ENCODE measurements around the gene RAPGEF6.
A peak's percentile ranks its signal among the peaks of the same experiment; 100 is the strongest.

RAPGEF6 gene

GRCh38 chr5:131647048-131647769 is 12.2 kb upstream of the RAPGEF6 start:
- no peak for TF ChIP-seq PAX5 (IDR thresholded peaks at IDR 0.05; ENCODE audit: insufficient read depth, low read length, severe bottlenecking)
- peak; percentile 83 for TF ChIP-seq SPI1 (IDR thresholded peaks at IDR 0.05; ENCODE audit: low read depth, low read length)
- FAIRE-seq, result peak; percentile 82
- no peak for DNase-seq (ENCODE audit: insufficient read length, low spot score)

GRCh38 chr5:131644822-131645221 is 9.8 kb upstream of the RAPGEF6 start:
- DNase-seq (ENCODE audit: insufficient read length, low spot score) (no peak), FAIRE-seq (peak; percentile 31)
- TF ChIP-seq TAF1 (IDR thresholded peaks at IDR 0.05; ENCODE audit: low read depth, low read length) (no peak), PAX5 (IDR thresholded peaks at IDR 0.05; ENCODE audit: insufficient read depth, low read length, severe bottlenecking) (no peak), POLR2AphosphoS5 (IDR thresholded peaks at IDR 0.05; ENCODE audit: low read depth, low read length) (no peak), POLR2A (IDR thresholded peaks at IDR 0.05; ENCODE audit: low read depth, low read length) (no peak), POU2F2 (IDR thresholded peaks at IDR 0.05; ENCODE audit: low read depth, low read length) (no peak), SPI1 (IDR thresholded peaks at IDR 0.05; ENCODE audit: low read depth, low read length) (no peak)

GRCh38 chr5:131644370-131644769 is 9.3 kb upstream of the RAPGEF6 start:
- no peak for TF ChIP-seq TAF1 (IDR thresholded peaks at IDR 0.05; ENCODE audit: low read depth, low read length)
- no peak for TF ChIP-seq POLR2AphosphoS5 (IDR thresholded peaks at IDR 0.05; ENCODE audit: low read depth, low read length)
- TF ChIP-seq POU2F2 (IDR thresholded peaks at IDR 0.05; ENCODE audit: low read depth, low read length), result no peak
- FAIRE-seq, result no peak
- no peak for DNase-seq (ENCODE audit: insufficient read length, low spot score)

- FAIRE-seq, result peak; percentile 5
- DNase-seq (ENCODE audit: insufficient read length, low spot score), result no peak
- TF ChIP-seq PAX5 (IDR thresholded peaks at IDR 0.05; ENCODE audit: insufficient read depth, low read length, severe bottlenecking), result no peak
These were observed 6.5 kb upstream of the RAPGEF6 start for GRCh38 chr5:131641494-131641893.

GRCh38 chr5:131640043-131640856 is 5.2 kb upstream of the RAPGEF6 start:
- FAIRE-seq (no peak), DNase-seq (ENCODE audit: insufficient read length, low spot score) (no peak)
- no peak for TF ChIP-seq PAX5 (IDR thresholded peaks at IDR 0.05; ENCODE audit: insufficient read depth, low read length, severe bottlenecking)
- TF ChIP-seq SPI1 (IDR thresholded peaks at IDR 0.05; ENCODE audit: low read depth, low read length), result no peak
- TF ChIP-seq POLR2AphosphoS5 (IDR thresholded peaks at IDR 0.05; ENCODE audit: low read depth, low read length), result no peak
- no peak for TF ChIP-seq POU2F2 (IDR thresholded peaks at IDR 0.05; ENCODE audit: low read depth, low read length)
- no peak for TF ChIP-seq TAF1 (IDR thresholded peaks at IDR 0.05; ENCODE audit: low read depth, low read length)
- no peak for TF ChIP-seq POLR2A (IDR thresholded peaks at IDR 0.05; ENCODE audit: low read depth, low read length)

GRCh38 chr5:131639148-131639547 is 4.1 kb upstream of the RAPGEF6 start:
- TF ChIP-seq TAF1 (IDR thresholded peaks at IDR 0.05; ENCODE audit: low read depth, low read length) (no peak), SPI1 (IDR thresholded peaks at IDR 0.05; ENCODE audit: low read depth, low read length) (peak; percentile 88)
- FAIRE-seq (no peak), DNase-seq (ENCODE audit: insufficient read length, low spot score) (no peak)

- no peak for DNase-seq (ENCODE audit: insufficient read length, low spot score)
- FAIRE-seq, result no peak
- TF ChIP-seq PAX5 (IDR thresholded peaks at IDR 0.05; ENCODE audit: insufficient read depth, low read length, severe bottlenecking), result no peak
These were observed 2.7 kb upstream of the RAPGEF6 start for GRCh38 chr5:131637694-131638093.

GRCh38 chr5:131635684-131636572 is 899 bp upstream of the RAPGEF6 start:
- peak; percentile 67 for TF ChIP-seq POLR2A (IDR thresholded peaks at IDR 0.05; ENCODE audit: low read depth, low read length)
- TF ChIP-seq PAX5 (IDR thresholded peaks at IDR 0.05; ENCODE audit: insufficient read depth, low read length, severe bottlenecking), result no peak
- TF ChIP-seq TAF1 (IDR thresholded peaks at IDR 0.05; ENCODE audit: low read depth, low read length), result no peak
- peak; percentile 45; the same call in 1 of the 2 replicates for TF ChIP-seq POLR2AphosphoS5 (IDR thresholded peaks at IDR 0.05; ENCODE audit: low read depth, low read length)
- DNase-seq (ENCODE audit: insufficient read length, low spot score), result no peak
- no peak for FAIRE-seq

GRCh38 chr5:131634666-131634995 is 398 bp downstream of the RAPGEF6 start:
- TF ChIP-seq POU2F2 (IDR thresholded peaks at IDR 0.05; ENCODE audit: low read depth, low read length) (no peak), TAF1 (IDR thresholded peaks at IDR 0.05; ENCODE audit: low read depth, low read length) (no peak), POLR2AphosphoS5 (IDR thresholded peaks at IDR 0.05; ENCODE audit: low read depth, low read length) (no peak), SPI1 (IDR thresholded peaks at IDR 0.05; ENCODE audit: low read depth, low read length) (no peak), PAX5 (IDR thresholded peaks at IDR 0.05; ENCODE audit: insufficient read depth, low read length, severe bottlenecking) (no peak), POLR2A (IDR thresholded peaks at IDR 0.05; ENCODE audit: low read depth, low read length) (no peak)
- DNase-seq (ENCODE audit: insufficient read length, low spot score) (no peak), FAIRE-seq (no peak)

GRCh38 chr5:131634238-131634637 is 791 bp downstream of the RAPGEF6 start:
- DNase-seq (ENCODE audit: insufficient read length, low spot score), result no peak
- TF ChIP-seq PAX5 (IDR thresholded peaks at IDR 0.05; ENCODE audit: insufficient read depth, low read length, severe bottlenecking) (no peak), SPI1 (IDR thresholded peaks at IDR 0.05; ENCODE audit: low read depth, low read length) (no peak), POU2F2 (IDR thresholded peaks at IDR 0.05; ENCODE audit: low read depth, low read length) (no peak), POLR2A (IDR thresholded peaks at IDR 0.05; ENCODE audit: low read depth, low read length) (no peak), POLR2AphosphoS5 (IDR thresholded peaks at IDR 0.05; ENCODE audit: low read depth, low read length) (no peak), TAF1 (IDR thresholded peaks at IDR 0.05; ENCODE audit: low read depth, low read length) (no peak)
- peak; percentile 13 for FAIRE-seq
